Loucy (cell line): ENCODE data around the gene RBFOX2.
"Not testable (repeated sequence)": the region's sequence is repeated elsewhere in the genome, so short reads cannot be mapped to it uniquely, and the experiment has no call there.

Experiments
- CTCF ChIP-seq: fragments of 200-600 bp; sonication (generic); conservative IDR thresholded peaks from 2 replicates; pipeline ENCODE4 v1.5.1; 2014; ENCODE audit warnings: mild to moderate bottlenecking, antibody characterized with exemption, low read length
- EZH2phosphoT487 ChIP-seq: fragments of 200-600 bp; IDR thresholded peaks from 2 replicates; pipeline ENCODE4 v1.6.1; 2018; ENCODE audit warnings: antibody characterized with exemption, mild to moderate bottlenecking, moderate library complexity, borderline replicate concordance

GRCh38 chr22:35801301-35801700, 227.3 kb downstream of the RBFOX2 start:
- TF ChIP-seq CTCF, EZH2phosphoT487: not testable (repeated sequence)
